ENCODE data around the gene PDZK1.
"Not testable (repeated sequence)": the region's sequence is repeated elsewhere in the genome, so short reads cannot be mapped to it uniquely, and the experiment has no call there.

PDZK1 gene

GRCh38 chr1:145690587-145691558 lies 16.3 kb downstream of the PDZK1 start:
- H3K4me3 ChIP-seq (ENCODE audit: low read length) = no peak overlapping the region
- no peak overlapping the region for H3K27ac ChIP-seq (ENCODE audit: low read length)
- no peaks in the 10 kb centered on the region for H3K9me3 ChIP-seq (ENCODE audit: control insufficient read depth, insufficient read depth, low read length)
- no peaks in the 10 kb centered on the region for H3K36me3 ChIP-seq (ENCODE audit: control insufficient read depth, insufficient read depth, low read length)
- no CpG with 5 or more reads among the region's 5 CpGs for WGBS (ENCODE audit: insufficient coverage, insufficient read length)
- no peak for DNase-seq (ENCODE audit: low read depth, low spot score)
- no peaks in the 10 kb centered on the region for H3K4me1 ChIP-seq (ENCODE audit: control insufficient read depth, insufficient read depth, low read length)
- H3K27me3 ChIP-seq (ENCODE audit: control insufficient read depth, insufficient read depth, low read length) = no peaks in the 10 kb centered on the region

DNA sequence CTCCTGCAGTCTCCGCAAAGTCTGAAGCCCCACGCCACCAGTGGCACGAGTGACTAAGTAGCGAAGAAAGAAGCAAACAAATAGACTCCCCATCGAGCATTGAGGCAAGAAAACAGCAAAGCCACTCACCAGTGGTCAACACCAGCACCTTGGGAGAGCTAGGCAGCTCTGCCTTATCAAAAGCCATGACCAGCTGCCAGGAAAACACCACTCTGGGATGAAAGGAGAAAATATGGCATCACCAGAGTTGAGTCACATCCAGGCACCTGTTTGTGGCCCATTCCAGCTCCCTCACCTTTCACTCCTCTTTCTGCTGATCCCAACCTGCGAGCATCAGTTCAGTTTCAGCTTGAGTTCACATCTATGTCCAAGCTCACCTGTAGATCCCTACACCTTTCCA lies 17.2 kb downstream of the PDZK1 start:
- Histone ChIP-seq H3K4me1 (ENCODE audit: control insufficient read depth, insufficient read depth, low read length) (no peaks in the 10 kb centered on the region), H3K4me3 (ENCODE audit: low read length) (no peak overlapping the region), H3K27ac (ENCODE audit: low read length) (no peak overlapping the region), H3K9me3 (ENCODE audit: control insufficient read depth, insufficient read depth, low read length) (no peaks in the 10 kb centered on the region), H3K36me3 (ENCODE audit: control insufficient read depth, insufficient read depth, low read length) (no peaks in the 10 kb centered on the region), H3K27me3 (ENCODE audit: control insufficient read depth, insufficient read depth, low read length) (no peaks in the 10 kb centered on the region)
- WGBS (ENCODE audit: insufficient coverage, insufficient read length) = no CpG with 5 or more reads among the region's 6 CpGs
- no peak for DNase-seq (ENCODE audit: low read depth, low spot score)

DNA sequence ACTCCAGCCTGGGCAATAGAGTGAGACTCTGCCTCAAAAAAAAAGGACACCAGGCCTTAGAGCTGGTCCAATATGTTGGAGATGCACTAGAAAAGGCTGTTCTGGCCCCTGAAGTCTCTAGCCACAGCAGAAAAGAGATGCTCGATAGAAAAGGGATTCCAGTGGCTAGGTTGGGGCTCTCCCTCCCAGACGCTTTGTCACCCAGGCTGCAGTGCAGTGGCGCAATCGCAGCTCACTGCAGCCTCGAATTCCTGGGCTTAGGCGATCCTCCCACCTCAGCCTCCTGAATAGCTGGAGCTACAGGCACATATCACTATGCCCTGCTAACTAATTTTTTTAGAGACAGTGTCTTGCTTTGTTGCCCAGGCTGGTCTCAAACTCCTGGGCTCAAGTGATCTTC lies 18.2 kb downstream of the PDZK1 start:
- WGBS (ENCODE audit: insufficient coverage, insufficient read length) = no CpG with 5 or more reads among the region's 6 CpGs
- Histone ChIP-seq H3K27ac (ENCODE audit: low read length) (no peak overlapping the region), H3K4me1 (ENCODE audit: control insufficient read depth, insufficient read depth, low read length) (no peaks in the 10 kb centered on the region)

GRCh38 chr1:145688328-145688727 lies 18.8 kb downstream of the PDZK1 start:
- Histone ChIP-seq H3K9me3 (ENCODE audit: control insufficient read depth, insufficient read depth, low read length) (no peaks in the 10 kb centered on the region), H3K36me3 (ENCODE audit: control insufficient read depth, insufficient read depth, low read length) (no peaks in the 10 kb centered on the region), H3K4me1 (ENCODE audit: control insufficient read depth, insufficient read depth, low read length) (no peaks in the 10 kb centered on the region), H3K27me3 (ENCODE audit: control insufficient read depth, insufficient read depth, low read length) (no peaks in the 10 kb centered on the region), H3K27ac (ENCODE audit: low read length) (no peak overlapping the region), H3K4me3 (ENCODE audit: low read length) (no peak overlapping the region)
- WGBS (ENCODE audit: insufficient coverage, insufficient read length) = no CpG with 5 or more reads among the region's 4 CpGs
- no peak for DNase-seq (ENCODE audit: low read depth, low spot score)

More for the DNA sequence above, 18.2 kb downstream of the PDZK1 start:
- Histone ChIP-seq H3K36me3 (ENCODE audit: control insufficient read depth, insufficient read depth, low read length) (no peaks in the 10 kb centered on the region), H3K27me3 (ENCODE audit: control insufficient read depth, insufficient read depth, low read length) (no peaks in the 10 kb centered on the region), H3K9me3 (ENCODE audit: control insufficient read depth, insufficient read depth, low read length) (no peaks in the 10 kb centered on the region), H3K4me3 (ENCODE audit: low read length) (no peak overlapping the region)
- DNase-seq (ENCODE audit: low read depth, low spot score) = no peak

DNA sequence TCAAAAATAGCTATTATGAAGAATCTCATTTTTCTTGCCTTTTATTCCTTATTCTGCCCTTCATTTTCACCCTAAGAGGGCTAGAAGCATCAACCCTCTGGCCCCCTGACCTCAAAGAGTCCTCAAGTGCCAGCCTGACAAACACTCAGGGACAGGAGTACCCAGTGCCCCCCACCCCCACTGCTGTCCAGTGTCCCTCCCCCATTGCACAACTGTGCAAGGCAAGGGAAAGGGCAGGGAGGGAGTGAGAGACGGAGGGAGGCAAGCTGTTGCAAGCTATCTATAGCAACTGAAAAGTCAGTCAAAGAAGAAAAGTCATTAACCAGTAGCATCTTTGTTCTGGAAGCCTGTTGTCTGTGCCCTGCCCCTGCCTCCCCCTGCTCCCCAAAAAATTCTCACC lies 21.1 kb downstream of the PDZK1 start:
- H3K36me3 ChIP-seq (ENCODE audit: control insufficient read depth, insufficient read depth, low read length); H3K27me3 ChIP-seq (ENCODE audit: control insufficient read depth, insufficient read depth, low read length); H3K4me3 ChIP-seq (ENCODE audit: low read length); H3K4me1 ChIP-seq (ENCODE audit: control insufficient read depth, insufficient read depth, low read length); H3K27ac ChIP-seq (ENCODE audit: low read length); H3K9me3 ChIP-seq (ENCODE audit: control insufficient read depth, insufficient read depth, low read length); DNase-seq (ENCODE audit: low read depth, low spot score): not testable (repeated sequence)
- WGBS (ENCODE audit: insufficient coverage, insufficient read length) = no CpG with 5 or more reads among the region's 1 CpG

DNA sequence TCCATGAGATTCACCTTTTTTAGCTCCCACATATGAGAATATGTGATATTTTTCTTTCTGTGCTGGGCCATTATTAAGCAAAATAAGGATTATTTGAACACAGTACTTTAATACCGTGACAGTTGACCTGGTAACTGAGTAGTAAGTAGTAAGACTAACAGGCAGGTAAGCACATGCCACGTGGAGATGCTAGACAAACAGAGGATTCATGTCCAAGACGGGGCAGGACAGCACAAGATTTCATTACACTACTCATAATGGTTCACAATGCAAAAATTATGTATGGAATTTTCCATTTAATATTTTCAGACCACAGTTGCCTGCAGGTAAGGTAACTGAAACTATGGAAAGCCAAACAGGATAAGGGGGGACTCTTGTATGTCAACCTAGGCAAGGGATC lies 22.3 kb downstream of the PDZK1 start:
- not testable (repeated sequence) for H3K27me3 ChIP-seq (ENCODE audit: control insufficient read depth, insufficient read depth, low read length); DNase-seq (ENCODE audit: low read depth, low spot score); H3K27ac ChIP-seq (ENCODE audit: low read length); H3K4me3 ChIP-seq (ENCODE audit: low read length); H3K36me3 ChIP-seq (ENCODE audit: control insufficient read depth, insufficient read depth, low read length); H3K9me3 ChIP-seq (ENCODE audit: control insufficient read depth, insufficient read depth, low read length); H3K4me1 ChIP-seq (ENCODE audit: control insufficient read depth, insufficient read depth, low read length)
- WGBS (ENCODE audit: insufficient coverage, insufficient read length) = no CpG with 5 or more reads among the region's 3 CpGs

DNA sequence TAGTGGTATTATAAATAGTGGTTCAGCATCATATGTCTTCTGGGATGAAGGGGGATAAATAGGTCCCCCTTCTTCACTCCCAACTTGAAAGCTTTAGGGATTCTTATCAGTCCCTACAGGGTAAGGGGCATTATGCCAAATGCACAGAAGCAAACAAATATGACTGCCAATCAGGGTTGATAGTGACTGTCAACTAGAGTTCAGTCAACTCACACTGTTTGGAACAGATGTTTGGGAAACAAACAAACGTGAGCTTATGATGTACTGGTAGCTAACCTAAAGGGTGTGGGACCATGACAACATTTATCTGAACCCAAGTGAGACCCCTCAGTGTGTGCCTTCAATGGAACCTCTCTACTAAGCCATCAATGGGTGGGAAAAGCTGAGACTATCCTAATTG lies 34.0 kb downstream of the PDZK1 start:
- not testable (repeated sequence) for DNase-seq (ENCODE audit: low read depth, low spot score); H3K4me3 ChIP-seq (ENCODE audit: low read length); H3K27me3 ChIP-seq (ENCODE audit: control insufficient read depth, insufficient read depth, low read length); H3K4me1 ChIP-seq (ENCODE audit: control insufficient read depth, insufficient read depth, low read length); H3K9me3 ChIP-seq (ENCODE audit: control insufficient read depth, insufficient read depth, low read length); H3K27ac ChIP-seq (ENCODE audit: low read length); H3K36me3 ChIP-seq (ENCODE audit: control insufficient read depth, insufficient read depth, low read length)
- no CpG with 5 or more reads among the region's 1 CpG for WGBS (ENCODE audit: insufficient coverage, insufficient read length)

- not testable (repeated sequence) for H3K9me3 ChIP-seq (ENCODE audit: control insufficient read depth, insufficient read depth, low read length); H3K4me3 ChIP-seq (ENCODE audit: low read length); H3K36me3 ChIP-seq (ENCODE audit: control insufficient read depth, insufficient read depth, low read length); H3K4me1 ChIP-seq (ENCODE audit: control insufficient read depth, insufficient read depth, low read length); H3K27ac ChIP-seq (ENCODE audit: low read length); DNase-seq (ENCODE audit: low read depth, low spot score); H3K27me3 ChIP-seq (ENCODE audit: control insufficient read depth, insufficient read depth, low read length)
- no CpG with 5 or more reads among the region's 3 CpGs for WGBS (ENCODE audit: insufficient coverage, insufficient read length)
Observed at GRCh38 chr1:145670995-145671745, 36.0 kb downstream of the PDZK1 start.

- H3K4me3 ChIP-seq (ENCODE audit: low read length); H3K27me3 ChIP-seq (ENCODE audit: control insufficient read depth, insufficient read depth, low read length); H3K36me3 ChIP-seq (ENCODE audit: control insufficient read depth, insufficient read depth, low read length); DNase-seq (ENCODE audit: low read depth, low spot score); H3K9me3 ChIP-seq (ENCODE audit: control insufficient read depth, insufficient read depth, low read length); H3K27ac ChIP-seq (ENCODE audit: low read length); H3K4me1 ChIP-seq (ENCODE audit: control insufficient read depth, insufficient read depth, low read length): not testable (repeated sequence)
- WGBS (ENCODE audit: insufficient coverage, insufficient read length) = no CpG with 5 or more reads among the region's 4 CpGs
Observed at GRCh38 chr1:145665015-145665414, 42.2 kb downstream of the PDZK1 start.

GRCh38 chr1:145662502-145662901 lies 44.7 kb downstream of the PDZK1 start:
- H3K4me1 ChIP-seq (ENCODE audit: control insufficient read depth, insufficient read depth, low read length); DNase-seq (ENCODE audit: low read depth, low spot score); H3K9me3 ChIP-seq (ENCODE audit: control insufficient read depth, insufficient read depth, low read length); H3K27ac ChIP-seq (ENCODE audit: low read length); H3K36me3 ChIP-seq (ENCODE audit: control insufficient read depth, insufficient read depth, low read length); H3K4me3 ChIP-seq (ENCODE audit: low read length); H3K27me3 ChIP-seq (ENCODE audit: control insufficient read depth, insufficient read depth, low read length): not testable (repeated sequence)
- no CpG with 5 or more reads among the region's 2 CpGs for WGBS (ENCODE audit: insufficient coverage, insufficient read length)

All from iPS DF 6.9 (cell line).